WTC11 (cell line): ENCODE results near the gene MACC1.

ENCODE experiments used
- ELF4 ChIP-seq: sonication (generic); formaldehyde crosslinking; IDR thresholded peaks from 2 replicates; pipeline ENCODE4 v1.8.1; 2022; ENCODE audit warnings: low read depth, mild to moderate bottlenecking, moderate library complexity, missing genetic modification reagents
- NFATC4 ChIP-seq: fragments of 250-450 bp; sonication (Bioruptor Pico); IDR thresholded peaks from 2 replicates; pipeline ENCODE4 v1.9.0; 2021; ENCODE audit warnings: mild to moderate bottlenecking
- NR3C1 ChIP-seq: sonication (generic); formaldehyde crosslinking; conservative IDR thresholded peaks from 2 replicates; pipeline ENCODE4 v1.8.1; 2023; ENCODE audit warnings: low read depth, mild to moderate bottlenecking, missing genetic modification reagents
- SP1 ChIP-seq: sonication (generic); formaldehyde crosslinking; conservative IDR thresholded peaks from 2 replicates; pipeline ENCODE4 v1.8.1; 2022; ENCODE audit warnings: missing genetic modification reagents
- ZNF138 ChIP-seq: sonication (generic); formaldehyde crosslinking; conservative IDR thresholded peaks from 2 replicates; pipeline ENCODE4 v1.8.1; 2022; ENCODE audit warnings: mild to moderate bottlenecking, moderate library complexity, missing genetic modification reagents
- ZNF263 ChIP-seq: sonication (generic); formaldehyde crosslinking; IDR thresholded peaks from 2 replicates; pipeline ENCODE4 v1.8.1; 2022; ENCODE audit warnings: low read depth, mild to moderate bottlenecking, moderate library complexity, missing genetic modification reagents
- TF ChIP-seq, protein P1 (sequence below): fragments of 200-600 bp; IDR thresholded peaks from 2 replicates; pipeline ENCODE4 v1.8.0; 2022; ENCODE audit warnings: antibody characterized with exemption
- TF ChIP-seq, protein P2 (sequence below): sonication (generic); formaldehyde crosslinking; IDR thresholded peaks from 2 replicates; pipeline ENCODE4 v1.8.1; 2023; ENCODE audit warnings: mild to moderate bottlenecking, missing genetic modification reagents
- TF ChIP-seq, protein P3 (sequence below): sonication (generic); formaldehyde crosslinking; conservative IDR thresholded peaks from 2 replicates; pipeline ENCODE4 v1.8.1; 2023; ENCODE audit warnings: mild to moderate bottlenecking, low read depth, missing genetic modification reagents, moderate library complexity
- TF ChIP-seq, protein P4 (sequence below): sonication (generic); formaldehyde crosslinking; IDR thresholded peaks from 2 replicates; pipeline ENCODE4 v1.8.1; 2022; ENCODE audit warnings: low read depth, missing genetic modification reagents, borderline replicate concordance
- TF ChIP-seq, protein P5 (sequence below): sonication (generic); formaldehyde crosslinking; IDR thresholded peaks from 2 replicates; pipeline ENCODE4 v1.8.1; 2023; ENCODE audit warnings: mild to moderate bottlenecking, missing genetic modification reagents, moderate library complexity
- TF ChIP-seq, protein P6 (sequence below): sonication (generic); formaldehyde crosslinking; IDR thresholded peaks from 2 replicates; pipeline ENCODE4 v1.8.1; 2023; ENCODE audit warnings: mild to moderate bottlenecking, missing genetic modification reagents, moderate library complexity
- TF ChIP-seq, protein P7 (sequence below): fragments of 250-450 bp; sonication (Bioruptor Pico); IDR thresholded peaks from 2 replicates; pipeline ENCODE4 v1.9.0; 2021; ENCODE audit warnings: moderate library complexity, mild to moderate bottlenecking, inconsistent platforms, borderline replicate concordance
- TF ChIP-seq, protein P8 (sequence below): fragments of 250-450 bp; sonication (Bioruptor Pico); conservative IDR thresholded peaks from 2 replicates; pipeline ENCODE4 v1.9.0; 2021; ENCODE audit warnings: mild to moderate bottlenecking

DNA sequence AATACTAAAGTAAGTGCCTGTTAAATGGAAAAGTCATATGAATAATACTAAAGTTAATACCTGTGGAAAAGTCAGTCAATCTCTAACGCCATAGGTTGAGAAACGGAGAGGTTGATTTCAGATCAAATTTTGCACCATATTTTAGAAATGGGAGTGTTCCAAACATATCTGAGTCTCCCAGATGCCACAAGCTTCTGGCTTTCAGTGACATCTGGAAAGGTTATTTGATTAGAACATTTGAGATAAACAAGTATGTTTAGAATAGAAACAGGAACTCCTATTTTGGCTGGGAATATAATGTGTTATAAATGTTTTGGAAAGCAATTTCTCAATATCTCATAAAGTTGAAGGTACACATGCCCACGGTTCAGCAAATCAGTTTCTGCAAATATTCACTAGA lies 5.8 kb downstream of the MACC1 start:
- TF ChIP-seq, protein P1, sequence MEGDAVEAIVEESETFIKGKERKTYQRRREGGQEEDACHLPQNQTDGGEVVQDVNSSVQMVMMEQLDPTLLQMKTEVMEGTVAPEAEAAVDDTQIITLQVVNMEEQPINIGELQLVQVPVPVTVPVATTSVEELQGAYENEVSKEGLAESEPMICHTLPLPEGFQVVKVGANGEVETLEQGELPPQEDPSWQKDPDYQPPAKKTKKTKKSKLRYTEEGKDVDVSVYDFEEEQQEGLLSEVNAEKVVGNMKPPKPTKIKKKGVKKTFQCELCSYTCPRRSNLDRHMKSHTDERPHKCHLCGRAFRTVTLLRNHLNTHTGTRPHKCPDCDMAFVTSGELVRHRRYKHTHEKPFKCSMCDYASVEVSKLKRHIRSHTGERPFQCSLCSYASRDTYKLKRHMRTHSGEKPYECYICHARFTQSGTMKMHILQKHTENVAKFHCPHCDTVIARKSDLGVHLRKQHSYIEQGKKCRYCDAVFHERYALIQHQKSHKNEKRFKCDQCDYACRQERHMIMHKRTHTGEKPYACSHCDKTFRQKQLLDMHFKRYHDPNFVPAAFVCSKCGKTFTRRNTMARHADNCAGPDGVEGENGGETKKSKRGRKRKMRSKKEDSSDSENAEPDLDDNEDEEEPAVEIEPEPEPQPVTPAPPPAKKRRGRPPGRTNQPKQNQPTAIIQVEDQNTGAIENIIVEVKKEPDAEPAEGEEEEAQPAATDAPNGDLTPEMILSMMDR = no peak
- TF ChIP-seq, protein P2, sequence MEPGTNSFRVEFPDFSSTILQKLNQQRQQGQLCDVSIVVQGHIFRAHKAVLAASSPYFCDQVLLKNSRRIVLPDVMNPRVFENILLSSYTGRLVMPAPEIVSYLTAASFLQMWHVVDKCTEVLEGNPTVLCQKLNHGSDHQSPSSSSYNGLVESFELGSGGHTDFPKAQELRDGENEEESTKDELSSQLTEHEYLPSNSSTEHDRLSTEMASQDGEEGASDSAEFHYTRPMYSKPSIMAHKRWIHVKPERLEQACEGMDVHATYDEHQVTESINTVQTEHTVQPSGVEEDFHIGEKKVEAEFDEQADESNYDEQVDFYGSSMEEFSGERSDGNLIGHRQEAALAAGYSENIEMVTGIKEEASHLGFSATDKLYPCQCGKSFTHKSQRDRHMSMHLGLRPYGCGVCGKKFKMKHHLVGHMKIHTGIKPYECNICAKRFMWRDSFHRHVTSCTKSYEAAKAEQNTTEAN (CRISPR knock-in tag) = no peak
- TF ChIP-seq NR3C1 (CRISPR knock-in tag) = no peak
- no peak for TF ChIP-seq ZNF138 (CRISPR knock-in tag)
- TF ChIP-seq, protein P3, sequence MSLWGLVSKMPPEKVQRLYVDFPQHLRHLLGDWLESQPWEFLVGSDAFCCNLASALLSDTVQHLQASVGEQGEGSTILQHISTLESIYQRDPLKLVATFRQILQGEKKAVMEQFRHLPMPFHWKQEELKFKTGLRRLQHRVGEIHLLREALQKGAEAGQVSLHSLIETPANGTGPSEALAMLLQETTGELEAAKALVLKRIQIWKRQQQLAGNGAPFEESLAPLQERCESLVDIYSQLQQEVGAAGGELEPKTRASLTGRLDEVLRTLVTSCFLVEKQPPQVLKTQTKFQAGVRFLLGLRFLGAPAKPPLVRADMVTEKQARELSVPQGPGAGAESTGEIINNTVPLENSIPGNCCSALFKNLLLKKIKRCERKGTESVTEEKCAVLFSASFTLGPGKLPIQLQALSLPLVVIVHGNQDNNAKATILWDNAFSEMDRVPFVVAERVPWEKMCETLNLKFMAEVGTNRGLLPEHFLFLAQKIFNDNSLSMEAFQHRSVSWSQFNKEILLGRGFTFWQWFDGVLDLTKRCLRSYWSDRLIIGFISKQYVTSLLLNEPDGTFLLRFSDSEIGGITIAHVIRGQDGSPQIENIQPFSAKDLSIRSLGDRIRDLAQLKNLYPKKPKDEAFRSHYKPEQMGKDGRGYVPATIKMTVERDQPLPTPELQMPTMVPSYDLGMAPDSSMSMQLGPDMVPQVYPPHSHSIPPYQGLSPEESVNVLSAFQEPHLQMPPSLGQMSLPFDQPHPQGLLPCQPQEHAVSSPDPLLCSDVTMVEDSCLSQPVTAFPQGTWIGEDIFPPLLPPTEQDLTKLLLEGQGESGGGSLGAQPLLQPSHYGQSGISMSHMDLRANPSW = no peak
- TF ChIP-seq SP1 (CRISPR knock-in tag) = no peak
- TF ChIP-seq, protein P4, sequence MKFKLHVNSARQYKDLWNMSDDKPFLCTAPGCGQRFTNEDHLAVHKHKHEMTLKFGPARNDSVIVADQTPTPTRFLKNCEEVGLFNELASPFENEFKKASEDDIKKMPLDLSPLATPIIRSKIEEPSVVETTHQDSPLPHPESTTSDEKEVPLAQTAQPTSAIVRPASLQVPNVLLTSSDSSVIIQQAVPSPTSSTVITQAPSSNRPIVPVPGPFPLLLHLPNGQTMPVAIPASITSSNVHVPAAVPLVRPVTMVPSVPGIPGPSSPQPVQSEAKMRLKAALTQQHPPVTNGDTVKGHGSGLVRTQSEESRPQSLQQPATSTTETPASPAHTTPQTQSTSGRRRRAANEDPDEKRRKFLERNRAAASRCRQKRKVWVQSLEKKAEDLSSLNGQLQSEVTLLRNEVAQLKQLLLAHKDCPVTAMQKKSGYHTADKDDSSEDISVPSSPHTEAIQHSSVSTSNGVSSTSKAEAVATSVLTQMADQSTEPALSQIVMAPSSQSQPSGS (CRISPR knock-in tag) = no peak
- TF ChIP-seq, protein P5, sequence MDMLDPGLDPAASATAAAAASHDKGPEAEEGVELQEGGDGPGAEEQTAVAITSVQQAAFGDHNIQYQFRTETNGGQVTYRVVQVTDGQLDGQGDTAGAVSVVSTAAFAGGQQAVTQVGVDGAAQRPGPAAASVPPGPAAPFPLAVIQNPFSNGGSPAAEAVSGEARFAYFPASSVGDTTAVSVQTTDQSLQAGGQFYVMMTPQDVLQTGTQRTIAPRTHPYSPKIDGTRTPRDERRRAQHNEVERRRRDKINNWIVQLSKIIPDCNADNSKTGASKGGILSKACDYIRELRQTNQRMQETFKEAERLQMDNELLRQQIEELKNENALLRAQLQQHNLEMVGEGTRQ (CRISPR knock-in tag) = no peak
- no peak for TF ChIP-seq ELF4
- TF ChIP-seq, protein P6, sequence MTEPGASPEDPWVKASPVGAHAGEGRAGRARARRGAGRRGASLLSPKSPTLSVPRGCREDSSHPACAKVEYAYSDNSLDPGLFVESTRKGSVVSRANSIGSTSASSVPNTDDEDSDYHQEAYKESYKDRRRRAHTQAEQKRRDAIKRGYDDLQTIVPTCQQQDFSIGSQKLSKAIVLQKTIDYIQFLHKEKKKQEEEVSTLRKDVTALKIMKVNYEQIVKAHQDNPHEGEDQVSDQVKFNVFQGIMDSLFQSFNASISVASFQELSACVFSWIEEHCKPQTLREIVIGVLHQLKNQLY (CRISPR knock-in tag) = no peak
- TF ChIP-seq ZNF263 = no peak
- TF ChIP-seq, protein P7, sequence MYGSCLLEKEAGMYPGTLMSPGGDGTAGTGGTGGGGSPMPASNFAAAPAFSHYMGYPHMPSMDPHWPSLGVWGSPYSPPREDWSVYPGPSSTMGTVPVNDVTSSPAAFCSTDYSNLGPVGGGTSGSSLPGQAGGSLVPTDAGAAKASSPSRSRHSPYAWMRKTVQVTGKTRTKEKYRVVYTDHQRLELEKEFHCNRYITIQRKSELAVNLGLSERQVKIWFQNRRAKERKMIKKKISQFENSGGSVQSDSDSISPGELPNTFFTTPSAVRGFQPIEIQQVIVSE = no peak
- TF ChIP-seq, protein P8, sequence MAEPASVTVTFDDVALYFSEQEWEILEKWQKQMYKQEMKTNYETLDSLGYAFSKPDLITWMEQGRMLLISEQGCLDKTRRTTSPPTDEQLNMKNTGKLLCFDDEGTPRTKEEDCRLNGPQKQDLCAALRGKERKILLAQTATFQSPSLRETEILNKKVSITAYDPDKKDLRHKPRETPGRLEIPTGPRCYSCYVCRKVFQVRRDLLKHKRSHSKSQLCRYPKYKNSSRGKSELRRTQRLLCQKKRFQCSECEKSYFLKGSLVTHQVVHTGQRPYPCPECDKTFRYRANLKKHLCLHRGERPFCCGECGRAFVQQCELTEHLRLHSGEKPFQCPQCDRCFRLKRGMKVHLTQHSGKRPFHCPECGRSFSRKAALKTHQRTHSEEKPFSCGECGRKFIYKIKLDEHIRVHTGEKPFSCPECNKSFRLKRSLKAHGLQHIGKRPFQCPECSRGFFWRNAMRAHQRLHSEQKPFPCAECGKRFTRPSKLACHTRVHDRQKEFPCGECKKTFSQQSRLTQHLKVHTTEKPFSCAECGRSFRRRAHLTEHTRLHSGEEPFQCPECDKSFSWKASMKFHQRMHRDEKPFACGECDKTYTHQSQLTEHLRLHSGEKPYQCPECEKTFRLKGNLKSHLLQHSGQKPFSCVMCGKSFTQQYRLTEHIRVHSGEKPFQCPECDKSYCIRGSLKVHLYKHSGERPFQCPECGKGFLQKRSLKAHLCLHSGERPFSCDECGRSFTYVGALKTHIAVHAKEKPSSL (CRISPR knock-in tag) = no peak
- no peak for TF ChIP-seq NFATC4 (CRISPR knock-in tag)
